H1 (cell line): ENCODE measurements around the gene FEZF1. TPM values are rescaled to one million over a fixed set of nuclear protein-coding genes. Genes with fewer than 3 reads are reported as not detected.
A peak's percentile ranks its signal among the peaks of the same experiment; 100 is the strongest.

Experiments used
- CTCF ChIA-PET: fragments of 300-600 bp; sonication (Branson Sonifier 250); formaldehyde crosslinking; loops from one replicate; lab custom pipeline; 2021; ENCODE audit not compliant: partially characterized antibody; lab: Charles Lee
- POLR2A ChIA-PET: fragments of 300-600 bp; sonication (Branson Sonifier 250); formaldehyde crosslinking; loops from one replicate; lab custom pipeline; 2021; ENCODE audit warnings: inconsistent platforms; ENCODE audit not compliant: partially characterized antibody; lab: Charles Lee
- DNase-seq, 2 experiments: peaks; one replicate each; pipeline versions ENCODE4 v3.0.0 to v3.0.0-alpha.2; 2010 to 2022; ENCODE audit warnings: low spot score in 2 of 2, low read depth in 1 of 2, mixed read lengths in 1 of 2
- FAIRE-seq: peaks from 2 replicates; lab custom pipeline; 2011; peaks lifted over from hg19 to GRCh38; lab: Jason Lieb, UNC
- H2AFZ ChIP-seq: 2 replicates; pipeline ENCODE4 v1.8.1; 2012; ENCODE audit warnings: low read length, inconsistent platforms
- H2AK5ac ChIP-seq: 2 replicates; pipeline ENCODE4 v1.6.1; 2013; ENCODE audit warnings: low read depth, low read length
- H2BK120ac ChIP-seq: replicated peaks from 2 replicates; pipeline ENCODE3; 2013; ENCODE audit warnings: low read depth, low read length, inconsistent platforms
- H2BK12ac ChIP-seq: 2 replicates; pipeline ENCODE4 v1.6.1; 2013; ENCODE audit warnings: low read depth, low read length
- H2BK15ac ChIP-seq: 2 replicates; pipeline ENCODE4 v1.6.1; 2013; ENCODE audit warnings: low read length
- H2BK20ac ChIP-seq: 2 replicates; pipeline ENCODE4 v1.6.1; 2013; ENCODE audit warnings: low read length
- H2BK5ac ChIP-seq: 2 replicates; pipeline ENCODE4 v1.6.1; 2013; ENCODE audit warnings: low read depth, low read length
- H3K14ac ChIP-seq: 2 replicates; pipeline ENCODE4 v1.6.1; 2013; ENCODE audit warnings: inconsistent platforms; ENCODE audit not compliant: insufficient read length
- H3K18ac ChIP-seq: 2 replicates; pipeline ENCODE4 v1.6.1; 2013; ENCODE audit warnings: low read length; ENCODE audit errors: extremely low read depth
- H3K23ac ChIP-seq: 2 replicates; pipeline ENCODE4 v1.6.1; 2013; ENCODE audit warnings: inconsistent platforms; ENCODE audit not compliant: insufficient read length
- H3K23me2 ChIP-seq: 2 replicates; pipeline ENCODE4 v1.6.1; 2013; ENCODE audit warnings: low read depth, low read length
- H3K27ac ChIP-seq: 2 replicates; pipeline ENCODE4 v1.6.1; 2011; ENCODE audit warnings: low read depth, low read length, inconsistent platforms
- H3K27me3 ChIP-seq, 4 experiments: replicated peaks in 1 of 4; 1 replicate in 1 of 4; 2 replicates in 3 of 4; pipeline versions ENCODE4 v1.6.1 to v1.8.1; 2011 to 2013; ENCODE audit warnings: low read length in 3 of 4, mild to moderate bottlenecking in 3 of 4, inconsistent platforms in 2 of 4, mixed read lengths in 2 of 4, moderate library complexity in 1 of 4; ENCODE audit not compliant: control insufficient read depth in 3 of 4, insufficient read depth in 3 of 4; ENCODE audit errors: extremely low read depth in 1 of 4
- H3K36me3 ChIP-seq, 4 experiments: 2 replicates each; pipeline versions ENCODE4 v1.6.1 to v1.8.1; 2011 to 2013; ENCODE audit warnings: mild to moderate bottlenecking in 4 of 4, low read length in 3 of 4, moderate library complexity in 2 of 4, control low read depth in 1 of 4, inconsistent platforms in 1 of 4; ENCODE audit not compliant: insufficient read depth in 4 of 4, control insufficient read depth in 2 of 4
- H3K4ac ChIP-seq: replicated peaks from 2 replicates; pipeline ENCODE3; 2013; ENCODE audit warnings: low read length, low read depth, mixed read lengths, inconsistent platforms; ENCODE audit not compliant: insufficient read length
- H3K4me1 ChIP-seq, 4 experiments: replicated peaks in 1 of 4; 1 replicate in 1 of 4; 2 replicates in 3 of 4; pipeline versions ENCODE4 v1.6.1 to v1.8.1; 2011 to 2013; ENCODE audit warnings: low read length in 3 of 4, inconsistent platforms in 2 of 4, mixed read lengths in 1 of 4; ENCODE audit not compliant: insufficient read depth in 4 of 4, control insufficient read depth in 3 of 4
- H3K4me2 ChIP-seq, 2 experiments: 2 replicates each; pipeline versions ENCODE4 v1.6.1 to v1.8.1; 2011 to 2013; ENCODE audit warnings: low read depth in 2 of 2, low read length in 2 of 2, control low read depth in 1 of 2, inconsistent platforms in 1 of 2, mild to moderate bottlenecking in 1 of 2; ENCODE audit not compliant: insufficient read depth in 1 of 2
- H3K4me3 ChIP-seq, 4 experiments: fragments of 200-600, 300-600 bp in 1 of 4; sonication (generic), shearing (Covaris generic), sonication (Bioruptor Twin) in 1 of 4; 2 replicates each; pipeline versions ENCODE4 v1.5.1 to v1.8.1; 2011 to 2016; ENCODE audit warnings: low read length in 4 of 4, low read depth in 3 of 4, control low read depth in 2 of 4, inconsistent platforms in 2 of 4, mild to moderate bottlenecking in 2 of 4, mixed read lengths in 1 of 4, moderate library complexity in 1 of 4; ENCODE audit not compliant: insufficient read depth in 2 of 4; ENCODE audit errors: extremely low read depth in 1 of 4
- H3K56ac ChIP-seq: replicated peaks from 2 replicates; pipeline ENCODE3; 2013; ENCODE audit warnings: low read depth, mild to moderate bottlenecking, mixed read lengths, low read length, inconsistent platforms; ENCODE audit not compliant: insufficient read length
- H3K79me1 ChIP-seq: 2 replicates; pipeline ENCODE4 v1.6.1; 2013; ENCODE audit warnings: low read depth, low read length, control low read depth
- H3K79me2 ChIP-seq, 2 experiments: 2 replicates each; pipeline versions ENCODE4 v1.6.1 to v1.8.1; 2012 to 2013; ENCODE audit warnings: low read length in 2 of 2, mild to moderate bottlenecking in 2 of 2, inconsistent platforms in 1 of 2; ENCODE audit not compliant: insufficient read depth in 2 of 2, control insufficient read depth in 1 of 2
- H3K9ac ChIP-seq, 4 experiments: replicated peaks in 1 of 4; 1 replicate in 1 of 4; 2 replicates in 3 of 4; pipeline versions ENCODE4 v1.6.1 to v1.8.1; 2011 to 2013; ENCODE audit warnings: low read depth in 3 of 4, low read length in 3 of 4, control low read depth in 2 of 4, mild to moderate bottlenecking in 2 of 4, moderate library complexity in 2 of 4, inconsistent platforms in 1 of 4; ENCODE audit errors: extremely low read depth in 1 of 4
- H3K9me3 ChIP-seq, 2 experiments: 2 replicates each; pipeline versions ENCODE4 v1.6.1 to v1.8.1; 2012 to 2013; ENCODE audit warnings: mild to moderate bottlenecking in 2 of 2, moderate library complexity in 2 of 2, control low read depth in 1 of 2, inconsistent platforms in 1 of 2, low read depth in 1 of 2, low read length in 1 of 2, mixed read lengths in 1 of 2; ENCODE audit not compliant: insufficient read depth in 2 of 2
- H4K20me1 ChIP-seq, 2 experiments: replicated peaks in 1 of 2; 2 replicates each; pipeline versions ENCODE3 to v1.8.1; 2011 to 2013; ENCODE audit warnings: inconsistent platforms in 2 of 2, low read length in 2 of 2, mild to moderate bottlenecking in 1 of 2; ENCODE audit not compliant: insufficient read depth in 2 of 2, control insufficient read depth in 1 of 2
- H4K5ac ChIP-seq: 2 replicates; pipeline ENCODE4 v1.6.1; 2013; ENCODE audit warnings: low read length, low read depth, mixed read lengths, inconsistent platforms; ENCODE audit not compliant: insufficient read length
- H4K8ac ChIP-seq: 2 replicates; pipeline ENCODE4 v1.8.0; 2013; ENCODE audit warnings: mild to moderate bottlenecking, moderate library complexity, low read length, inconsistent platforms; ENCODE audit not compliant: insufficient read depth; ENCODE audit errors: extremely low read depth
- H4K91ac ChIP-seq: replicated peaks from 2 replicates; pipeline ENCODE3; 2013; ENCODE audit warnings: low read length, mixed read lengths, inconsistent platforms; ENCODE audit not compliant: insufficient read length
- BRCA1 ChIP-seq: IDR thresholded peaks from 2 replicates; pipeline ENCODE4 v1.6.1; 2012; ENCODE audit warnings: low read depth, low read length, improper control_type of control experiment
- EGR1 ChIP-seq: IDR thresholded peaks from 2 replicates; pipeline ENCODE4 v1.6.1; 2011; ENCODE audit warnings: low read depth, low read length, borderline replicate concordance
- EP300 ChIP-seq, 2 experiments: IDR thresholded peaks; 1 replicate in 1 of 2; 2 replicates in 1 of 2; pipeline ENCODE4 v1.6.1; 2011 to 2012; ENCODE audit warnings: low read depth in 2 of 2, low read length in 2 of 2, mild to moderate bottlenecking in 2 of 2, borderline replicate concordance in 1 of 2, inconsistent platforms in 1 of 2, moderate library complexity in 1 of 2
- JUN ChIP-seq: IDR thresholded peaks from 2 replicates; pipeline ENCODE4 v1.6.1; 2011; ENCODE audit warnings: low read depth, mild to moderate bottlenecking, improper control_type of control experiment, low read length
- RFX5 ChIP-seq: IDR thresholded peaks from 2 replicates; pipeline ENCODE4 v1.6.1; 2011; ENCODE audit warnings: low read depth, low read length, improper control_type of control experiment, borderline replicate concordance
- SIN3A ChIP-seq, 2 experiments: IDR thresholded peaks in 1 of 2; conservative IDR thresholded peaks in 1 of 2; 2 replicates each; pipeline ENCODE4 v1.6.1; 2011 to 2012; ENCODE audit warnings: low read length in 2 of 2, improper control_type of control experiment in 1 of 2, low read depth in 1 of 2, mild to moderate bottlenecking in 1 of 2
- TEAD4 ChIP-seq: IDR thresholded peaks from 2 replicates; pipeline ENCODE4 v1.6.1; 2012; ENCODE audit warnings: low read depth, low read length, inconsistent platforms, mixed read lengths
- YY1 ChIP-seq: IDR thresholded peaks from 2 replicates; pipeline ENCODE4 v1.6.1; 2011; ENCODE audit warnings: low read depth, mild to moderate bottlenecking, low read length
- WGBS, 2 experiments: shearing (Covaris generic) in 1 of 2; methylation state at CpG; one replicate each; pipeline versions ENCODE4 v1.1.6 to v1.1.7; 2013 to 2015; ENCODE audit warnings: low lambda C conversion rate in 2 of 2, mixed read lengths in 2 of 2, inconsistent platforms in 1 of 2, low coverage in 1 of 2, missing lambda C conversion rate in 1 of 2; ENCODE audit not compliant: insufficient replicate concordance in 2 of 2, insufficient coverage in 1 of 2, insufficient read length in 1 of 2; ENCODE audit errors: extremely low coverage in 1 of 2, missing lambda C conversion rate in 1 of 2; 5-methylcytosine and 5-hydroxymethylcytosine counted together
- long read RNA-seq, 2 experiments: library from RNA in 1 of 2; library from capped mRNA in 1 of 2; stranded (forward); transcript quantifications; one replicate each; pipeline ENCODE4 v2.0.0, GENCODE V29; 2021; ENCODE audit warnings: inconsistent platforms in 1 of 2
- polyA minus RNA-seq, 3 experiments: library from RNA; depleted of rRNA, polyadenylated mRNA; stranded (reverse); fragments of >200 nt; gene quantifications; 1 replicate in 2 of 3; 2 replicates in 1 of 3; pipeline ENCODE4 v1.2.3, GENCODE V29; 2011
- polyA plus RNA-seq, 7 experiments: library from polyadenylated mRNA; depleted of rRNA in 3 of 7; stranded (reverse) in 5 of 7; unstranded in 2 of 7; fragments of >200 nt in 5 of 7; fragments of 200-250 nt in 2 of 7; gene quantifications; 1 replicate in 5 of 7; 2 replicates in 1 of 7; 4 replicates in 1 of 7; pipeline versions ENCODE4 v1.2.1 to v1.2.3, GENCODE V29; 2011 to 2013; ENCODE audit warnings: missing spikeins in 2 of 7, mixed read lengths in 2 of 7
- total RNA-seq: library from RNA; stranded (reverse); fragmentation: NEBNext Ultra II Directional; extraction: Animal tissue kit (Norgen Biotek cat#: 25700); gene quantifications from 2 replicates; pipeline ENCODE4 v1.2.1, GENCODE V29; 2021

Gene FEZF1
- total RNA-seq (10.6 and 12.9 TPM in 2 replicates), polyA plus RNA-seq (2011; rRNA removed) (12.7 and 15.7 TPM in 2 replicates), polyA minus RNA-seq (2011; rRNA and poly(A)+ RNA removed) (5.4 and 6.3 TPM in 2 replicates)
- 12.5 TPM for polyA plus RNA-seq (2011; cell fraction: cytosol; rRNA removed)
- 15.2 TPM for polyA plus RNA-seq (2011; cell fraction: nucleus; rRNA removed)
- polyA plus RNA-seq (2012, experiment 1 of 2) = 11.3 to 14.4 TPM (median 12.0 TPM) in 4 replicates
- polyA plus RNA-seq (2012, experiment 2 of 2) = 10.3 TPM
- polyA plus RNA-seq (2013, experiment 1 of 2) = 3.6 TPM
- polyA plus RNA-seq (2013, experiment 2 of 2) = 3.5 TPM
- polyA minus RNA-seq (2011; cell fraction: cytosol; rRNA and poly(A)+ RNA removed) = 16.6 TPM
- polyA minus RNA-seq (2011; cell fraction: nucleus; rRNA and poly(A)+ RNA removed) = 12.4 TPM
- long read RNA-seq, experiment 1, partial matches to known transcripts = 11 of 14 reads
- long read RNA-seq, experiment 1, other reads (novel, unspliced or antisense) = 3 of 14 reads
- long read RNA-seq, experiment 2, partial matches to known transcripts = 0 of 1 reads
- long read RNA-seq, experiment 2, other reads (novel, unspliced or antisense) = 1 of 1 reads

- Histone ChIP-seq H4K8ac (no peak within 1 kb of the TSS), H2AK5ac (no peak within 1 kb of the TSS), H4K5ac (no peak within 1 kb of the TSS), H2AFZ (peak within 1 kb of the TSS; percentile 24; the same call in 1 of the 2 replicates), H4K20me1 (peaks cover 0 to 3% of the 10 kb centered on the region in 2 experiments), H3K4me3 (peak within 1 kb of the TSS; percentile 81 to 93 (median 86)), H2BK12ac (peak within 1 kb of the TSS; percentile 90; the same call in 1 of the 2 replicates), H3K56ac (no peak within 1 kb of the TSS), H3K36me3 (peaks cover 0 to 32% (median 2%) of the 10 kb centered on the region in 4 experiments; a peak in 2 of 8 replicates), H3K27me3 (peaks cover 32 to 74% (median 61%) of the 10 kb centered on the region in 4 experiments), H3K27ac (no peak within 1 kb of the TSS), H3K18ac (peak within 1 kb of the TSS; percentile 79), H3K9me3 (no peaks in the 10 kb centered on the region), H3K14ac (no peak within 1 kb of the TSS), H3K23me2 (peaks cover 42% of the 10 kb centered on the region; the same call in 1 of the 2 replicates), H2BK15ac (peak within 1 kb of the TSS; percentile 83; the same call in 1 of the 2 replicates), H3K23ac (no peak within 1 kb of the TSS), H3K4me2 (peak within 1 kb of the TSS; percentile 99 to 100), H2BK20ac (peak within 1 kb of the TSS; percentile 9; the same call in 1 of the 2 replicates), H3K79me1 (no peaks in the 10 kb centered on the region), H4K91ac (peak within 1 kb of the TSS; percentile 47), H2BK120ac (no peak within 1 kb of the TSS), H3K4ac (no peak within 1 kb of the TSS), H2BK5ac (peak within 1 kb of the TSS; percentile 17; the same call in 1 of the 2 replicates), H3K9ac (peak within 1 kb of the TSS in 3 of 4 experiments; percentile 9 to 43 (median 25); a peak in 4 of 7 replicates), H3K79me2 (peaks cover 0 to 21% of the 10 kb centered on the region in 2 experiments; a peak in 3 of 4 replicates), H3K4me1 (peaks cover 3 to 35% (median 18%) of the 10 kb centered on the region in 4 experiments)
- CTCF ChIA-PET = interaction anchor here (1.0 to 2.2 kb wide), 2 partner anchors 11 to 84 kb away, joined by 3 to 6 read pairs; no protein-coding TSS in a partner anchor
- 1% methylated on average over 32 of the region's 35 CpGs; no CpG with 5 or more reads in 1 of the 2 experiments for WGBS, 2 experiments
- FAIRE-seq (no peak), DNase-seq (no peak)
- POLR2A ChIA-PET = interaction anchor here (0.8 to 1.6 kb wide), 2 partner anchors 12 to 81 kb away, joined by 3 to 7 read pairs; no protein-coding TSS in a partner anchor
- TF ChIP-seq RFX5 (no peak), JUN (no peak), YY1 (peak; percentile 7; the same call in 1 of the 2 replicates), EP300 (IDR thresholded peaks at IDR 0.05; ENCODE audit: borderline replicate concordance in 1 of 2, low read depth in 2 of 2, low read length in 2 of 2) (no peak), EGR1 (0 out of 2 replicates have a peak, but pooled peaks have one; percentile 54), BRCA1 (no peak), SIN3A (conservative IDR thresholded peaks at IDR 0.05 in 1 of 2, IDR thresholded peaks at IDR 0.05 in 1 of 2; ENCODE audit: low read depth in 1 of 2, low read length in 2 of 2) (peak in 1 of 2 experiments; percentile 74; a peak in 1 of 4 replicates), TEAD4 (no peak)
Measured at GRCh38 chr7:122304319-122304975, at the start of gene FEZF1. TSS of gene FEZF1 (minus strand) at chr7:122304750. CDS start at chr7:122304437, 313 bp downstream.
